AG08396 (cell line): ENCODE results near the gene PTRH2.
"Not testable (repeated sequence)": the region's sequence is repeated elsewhere in the genome, so short reads cannot be mapped to it uniquely, and the experiment has no call there.

Source experiments
- DNase-seq: peaks from one replicate; pipeline ENCODE4 v3.0.0; 2012; ENCODE audit warnings: low spot score, mixed read lengths

PTRH2 gene

GRCh38 chr17:59669411-59669810, 37.8 kb downstream of the PTRH2 start:
- DNase-seq = no peak

GRCh38 chr17:59668816-59669215, 38.4 kb downstream of the PTRH2 start:
- peak; percentile 43 for DNase-seq

DNA sequence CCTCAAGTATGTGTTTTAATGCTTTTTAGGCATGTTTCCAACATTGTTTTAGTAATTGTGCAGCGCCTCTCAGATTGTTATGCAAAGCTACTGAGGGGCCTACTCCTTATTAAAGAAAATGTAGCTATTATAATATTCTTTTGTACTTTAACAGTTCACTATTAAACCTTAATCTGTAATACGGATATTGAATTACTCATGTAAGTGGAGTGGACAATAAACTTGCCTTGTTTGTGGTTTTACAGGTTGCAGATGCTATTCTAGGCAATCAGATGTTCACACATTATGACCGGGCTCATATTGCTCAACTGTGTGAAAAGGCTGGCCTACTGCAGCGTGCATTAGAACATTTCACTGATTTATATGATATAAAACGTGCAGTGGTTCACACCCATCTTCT, 41.0 kb downstream of the PTRH2 start:
- DNase-seq = no peak

DNA sequence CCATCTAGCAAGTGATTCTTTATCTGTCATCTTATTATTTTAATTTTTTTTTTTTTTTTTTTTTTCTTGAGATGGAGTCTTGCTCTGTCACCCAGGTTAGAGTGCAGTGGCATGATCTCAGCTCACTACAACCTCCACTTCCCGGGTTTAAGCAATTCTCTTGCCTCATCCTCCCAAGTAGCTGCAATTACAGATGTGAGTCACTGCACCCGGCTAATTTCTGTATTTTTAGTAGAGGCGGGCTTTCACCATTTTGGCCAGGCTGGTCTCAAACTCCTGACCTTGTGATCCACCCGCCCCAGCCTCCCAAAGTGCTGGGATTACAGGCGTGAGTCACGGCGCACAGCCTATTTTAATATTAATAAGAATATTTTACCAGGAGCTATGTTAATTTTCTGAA, 50.6 kb downstream of the PTRH2 start:
- DNase-seq = not testable (repeated sequence)

- DNase-seq = no peak
Measured at GRCh38 chr17:59652119-59652518, 55.1 kb downstream of the PTRH2 start.

DNA sequence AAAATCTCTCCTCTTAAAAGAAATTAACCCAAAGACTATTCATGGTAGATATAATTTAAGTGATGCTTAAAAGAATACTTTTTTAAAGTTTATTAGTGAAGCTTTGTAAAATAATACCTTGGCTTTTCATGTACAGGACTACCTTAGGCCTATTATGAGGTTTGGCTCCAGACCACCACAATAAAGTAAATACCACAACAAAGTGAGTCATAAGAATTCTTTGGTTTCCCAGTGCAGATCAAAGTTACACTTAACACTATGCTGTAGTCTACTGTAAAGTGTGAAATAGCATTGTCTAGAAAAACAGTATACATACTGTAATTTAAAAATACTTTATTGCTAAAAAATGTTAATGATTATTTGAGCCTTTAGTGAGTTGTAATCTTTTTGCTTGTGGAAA, 55.9 kb downstream of the PTRH2 start:
- DNase-seq = no peak

DNA sequence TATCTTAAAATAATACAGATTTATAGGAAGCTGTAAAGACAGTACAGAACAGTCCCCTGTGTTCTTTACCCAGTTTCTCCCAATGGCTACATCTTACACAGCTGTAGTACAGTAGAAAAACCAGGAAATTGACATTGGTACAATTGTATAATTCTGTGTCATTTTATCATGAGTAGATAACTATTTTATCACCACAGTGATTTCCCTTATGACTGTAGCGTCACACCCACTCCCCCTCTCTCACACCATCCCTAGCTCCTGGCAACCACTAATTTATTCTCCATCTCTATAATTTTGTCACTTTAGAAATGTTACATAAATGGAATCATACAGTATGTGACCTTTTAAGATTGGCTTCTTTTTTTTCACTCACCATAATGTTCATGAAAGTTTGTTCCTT, 56.6 kb downstream of the PTRH2 start:
- no peak for DNase-seq

GRCh38 chr17:59649886-59650285, 57.3 kb downstream of the PTRH2 start:
- DNase-seq = no peak
